K562 (cell line): ENCODE data around the gene CLDN2. TPM values are rescaled to one million over a fixed set of nuclear protein-coding genes. Genes with fewer than 3 reads are reported as not detected.

Experiments
- ATAC-seq: fragments of 200-7000 bp; cut with Tn5 transposase; 3 replicates; pipeline ENCODE4 v1.9.1; 2020; ENCODE audit warnings: moderate library complexity
- BruUV-seq: library from RNA; stranded (reverse); fragments of 400-500 nt; replicated peaks from 2 replicates; lab custom pipeline; 2021; lab: Mats Ljungman, UMichigan
- CTCF ChIA-PET: fragments of 300-600 bp; formaldehyde crosslinking; extraction: SDS; loops from one replicate; lab custom pipeline; 2021; ENCODE audit warnings: low intra/inter-chr PET ratio; lab: Yijun Ruan, JAX
- POLR2A ChIA-PET: fragments of 300-600, 350-650 bp; sonication (Branson Sonifier 250); formaldehyde crosslinking; extraction: SDS; loops from one replicate; lab custom pipeline; 2021; ENCODE audit warnings: antibody characterized with exemption, inconsistent platforms; lab: Yijun Ruan, JAX
- DNase-seq, 4 experiments: peaks; one replicate each; pipeline versions ENCODE4 v3.0.0 to v3.0.0-alpha.2; 2011 to 2018; ENCODE audit warnings: low spot score in 3 of 4, mixed read lengths in 3 of 4; ENCODE audit errors: extremely low read depth in 1 of 4
- FAIRE-seq: peaks from 2 replicates; lab custom pipeline; 2011; peaks lifted over from hg19 to GRCh38; lab: Jason Lieb, UNC
- H2AFZ ChIP-seq: 2 replicates; pipeline ENCODE4 v1.6.0; 2011; ENCODE audit warnings: low read depth, low read length, control low read depth, inconsistent platforms
- H3K27ac ChIP-seq: fragments of 200-600 bp; 3 replicates; pipeline ENCODE4 v1.8.0; 2011; ENCODE audit warnings: low read depth, mild to moderate bottlenecking, control low read depth, inconsistent platforms, low read length, moderate library complexity, mixed read lengths; ENCODE audit errors: extremely low read depth
- H3K27me3 ChIP-seq, 2 experiments: fragments of 300-600 bp in 1 of 2; 2 replicates in 1 of 2; 3 replicates in 1 of 2; pipeline versions ENCODE4 v1.6.0 to v1.8.0; 2011; ENCODE audit warnings: inconsistent platforms in 2 of 2, low read length in 2 of 2, mild to moderate bottlenecking in 1 of 2, mixed read lengths in 1 of 2, moderate library complexity in 1 of 2; ENCODE audit not compliant: control insufficient read depth in 2 of 2, insufficient read depth in 2 of 2
- H3K36me3 ChIP-seq: fragments of 300-600 bp; 3 replicates; pipeline ENCODE4 v1.8.0; 2011; ENCODE audit warnings: mild to moderate bottlenecking, low read length, inconsistent platforms; ENCODE audit not compliant: control insufficient read depth, insufficient read depth
- H3K4me1 ChIP-seq, 2 experiments: fragments of 200-600 bp in 1 of 2; replicated peaks in 1 of 2; 2 replicates in 1 of 2; 3 replicates in 1 of 2; pipeline versions ENCODE4 v1.5.1 to v1.8.0; 2011; ENCODE audit warnings: inconsistent platforms in 2 of 2, low read length in 2 of 2, mild to moderate bottlenecking in 1 of 2, mixed read lengths in 1 of 2, moderate library complexity in 1 of 2; ENCODE audit not compliant: control insufficient read depth in 2 of 2, insufficient read depth in 2 of 2
- H3K4me2 ChIP-seq: 2 replicates; pipeline ENCODE4 v1.6.1; 2011; ENCODE audit warnings: low read length, control low read depth, inconsistent platforms, mixed read lengths; ENCODE audit not compliant: insufficient read depth
- H3K4me3 ChIP-seq: fragments of 200-600 bp; sonication (generic), shearing (Covaris generic); 2 replicates; pipeline ENCODE4 v1.5.1; 2016; ENCODE audit warnings: control low read depth, inconsistent platforms
- H3K79me2 ChIP-seq: fragments of 200-600 bp; 3 replicates; pipeline ENCODE4 v1.8.0; 2011; ENCODE audit warnings: low read length, inconsistent platforms; ENCODE audit not compliant: control insufficient read depth, insufficient read depth
- H3K9ac ChIP-seq, 2 experiments: 2 replicates each; pipeline versions ENCODE4 v1.6.0 to v1.6.1; 2011; ENCODE audit warnings: low read depth in 2 of 2, low read length in 2 of 2, control low read depth in 1 of 2, inconsistent platforms in 1 of 2, mild to moderate bottlenecking in 1 of 2, mixed read lengths in 1 of 2; ENCODE audit not compliant: insufficient read depth in 1 of 2
- H3K9me1 ChIP-seq: one replicate; pipeline ENCODE4 v1.6.0; 2011; ENCODE audit warnings: inconsistent platforms, mild to moderate bottlenecking, low read length, moderate library complexity; ENCODE audit not compliant: control insufficient read depth, insufficient read depth
- H3K9me3 ChIP-seq: replicated peaks from 2 replicates; pipeline ENCODE4 v1.5.1; 2011; ENCODE audit warnings: low read depth, low read length, inconsistent platforms; ENCODE audit not compliant: control insufficient read depth, insufficient read depth
- H4K20me1 ChIP-seq: replicated peaks from 2 replicates; pipeline ENCODE4 v1.6.1; 2011; ENCODE audit warnings: low read length, inconsistent platforms, mixed read lengths; ENCODE audit not compliant: control insufficient read depth, insufficient read depth
- CREM ChIP-seq: IDR thresholded peaks from 2 replicates; pipeline ENCODE4 v1.6.1; 2014; ENCODE audit warnings: antibody characterized with exemption, low read depth
- DNMT1 ChIP-seq: fragments of 450-650 bp; IDR thresholded peaks from 2 replicates; pipeline ENCODE4 v1.6.1; 2016; ENCODE audit warnings: antibody characterized with exemption, mild to moderate bottlenecking
- HNRNPH1 ChIP-seq: fragments of 200-400 bp; formaldehyde crosslinking; optimal IDR thresholded peaks from 2 replicates; pipeline ENCODE3; 2017; ENCODE audit warnings: low read depth, mild to moderate bottlenecking, low read length, moderate library complexity
- KLF10 ChIP-seq: fragments of 250-450 bp; sonication (Bioruptor Pico); IDR thresholded peaks from 2 replicates; pipeline ENCODE4 v1.6.1; 2021; ENCODE audit warnings: matching md5 sums
- LCOR ChIP-seq: sonication (generic); formaldehyde crosslinking; IDR thresholded peaks from 2 replicates; pipeline ENCODE4 v1.8.0; 2022; ENCODE audit warnings: mild to moderate bottlenecking, missing genetic modification reagents
- NCOA6 ChIP-seq: fragments of 450-650 bp; IDR thresholded peaks from 2 replicates; pipeline ENCODE4 v1.6.1; 2017; ENCODE audit warnings: mild to moderate bottlenecking
- NCOR1 ChIP-seq: fragments of 450-650 bp; IDR thresholded peaks from 2 replicates; pipeline ENCODE4 v1.6.1; 2016; ENCODE audit warnings: mild to moderate bottlenecking, moderate library complexity
- PHB2 ChIP-seq: fragments of 450-650 bp; IDR thresholded peaks from 2 replicates; pipeline ENCODE4 v1.6.1; 2017; ENCODE audit warnings: low read depth
- RFX1 ChIP-seq: fragments of 450-650 bp; IDR thresholded peaks from 2 replicates; pipeline ENCODE4 v1.6.1; 2016; ENCODE audit warnings: mild to moderate bottlenecking, moderate library complexity
- TAF1 ChIP-seq: IDR thresholded peaks from 2 replicates; pipeline ENCODE4 v1.6.1; 2011; ENCODE audit warnings: mild to moderate bottlenecking, low read length, moderate library complexity; ENCODE audit not compliant: insufficient read depth, control insufficient read depth, severe bottlenecking; ENCODE audit errors: extremely low read depth
- TEAD1 ChIP-seq, 2 experiments: fragments of 450-650 bp in 1 of 2; sonication (generic) in 1 of 2; formaldehyde crosslinking; IDR thresholded peaks; 2 replicates each; pipeline versions ENCODE4 v1.4.0 to v1.8.0; 2020 to 2022; ENCODE audit warnings: mild to moderate bottlenecking in 2 of 2, missing genetic modification reagents in 1 of 2
- ZKSCAN8 ChIP-seq: fragments of 200-800 bp; sonication (Bioruptor generic); IDR thresholded peaks from 2 replicates; pipeline ENCODE4 v1.6.1; 2016; ENCODE audit warnings: missing genetic modification characterization, missing compliant biosample characterization
- ZNF282 ChIP-seq: sonication (generic); formaldehyde crosslinking; IDR thresholded peaks from 2 replicates; pipeline ENCODE4 v1.8.1; 2023; ENCODE audit warnings: missing genetic modification reagents
- ZNF347 ChIP-seq: fragments of 450-650 bp; formaldehyde crosslinking; IDR thresholded peaks from 2 replicates; pipeline ENCODE4 v1.4.0; 2020; ENCODE audit warnings: low read depth, mild to moderate bottlenecking, moderate library complexity
- ZNF740 ChIP-seq, 3 experiments: fragments of 200-800 bp in 1 of 3; sonication (Bioruptor generic) in 1 of 3; sonication (generic) in 1 of 3; formaldehyde crosslinking in 1 of 3; IDR thresholded peaks; 2 replicates each; pipeline versions ENCODE4 v1.6.1 to v1.8.0; 2016 to 2022; ENCODE audit warnings: mild to moderate bottlenecking in 2 of 3, missing compliant biosample characterization in 2 of 3, missing genetic modification characterization in 2 of 3, missing genetic modification reagents in 1 of 3
- WGBS: fragments of 100-300 bp; shearing (Covaris generic); methylation state at CpG from one replicate; pipeline ENCODE4 v1.1.6; 2016; ENCODE audit warnings: low coverage, mixed read lengths; ENCODE audit not compliant: insufficient coverage; ENCODE audit errors: missing lambda C conversion rate; 5-methylcytosine and 5-hydroxymethylcytosine counted together
- in situ Hi-C: fragments of 300-500 bp; cut with MboI; formaldehyde crosslinking; loops from 4 replicates; pipeline ENCODE4 v1.15.0; 2018; ENCODE audit warnings: inconsistent platforms, mixed read lengths
- intact Hi-C: fragments of 100-400 bp; cut with micrococcal nuclease; formaldehyde crosslinking; loops from 2 replicates; pipeline ENCODE4 v1.14.2; 2022
- polyA plus RNA-seq, 8 experiments: library from polyadenylated mRNA; depleted of rRNA in 4 of 8; stranded (reverse) in 5 of 8; unstranded in 3 of 8; fragments of >200 nt; fragmentation: Nextera tagmentation in 2 of 8; fragmentation: Illumina TruSeq in 1 of 8; extraction: Ambion mirVana in 2 of 8; extraction: Trizol in 1 of 8; gene quantifications; 2 replicates each; pipeline versions ENCODE4 v1.2.1 to v1.2.3, GENCODE V29; 2011 to 2014; ENCODE audit warnings: inconsistent platforms in 1 of 8, missing spikeins in 1 of 8
- total RNA-seq, 7 experiments: library from RNA; depleted of rRNA in 6 of 7; stranded (reverse); fragments of >200 nt in 6 of 7; fragmentation: Illumina TruSeq in 2 of 7; extraction: Trizol in 2 of 7; gene quantifications; 2 replicates each; pipeline versions ENCODE4 v1.2.1 to v1.2.3, GENCODE V29; 2011 to 2021; ENCODE audit warnings: low replicate concordance in 1 of 7

Gene CLDN2
- total and polyA plus RNA-seq, 9 of the 15 experiments (the other 6 are each of a cell fraction or from before 2014, with no cell fraction given), result not detected

- Histone ChIP-seq H3K36me3 (no peaks in the 10 kb centered on the region), H3K27me3 (no peaks in the 10 kb centered on the region; a peak in 1 of 5 replicates), H3K4me3 (no peak within 1 kb of the TSS)
- CTCF ChIA-PET, result no interaction called here
- TF ChIP-seq RFX1 (no peak), ZKSCAN8 (CRISPR knock-in tag) (no peak), CREM (no peak), ZNF282 (CRISPR knock-in tag) (no peak), LCOR (CRISPR knock-in tag) (no peak), NCOA6 (no peak), KLF10 (CRISPR knock-in tag) (no peak), HNRNPH1 (no peak), TAF1 (no peak), TEAD1 (CRISPR knock-in tag; IDR thresholded peaks at IDR 0.05) (no peak), PHB2 (no peak), NCOR1 (no peak), DNMT1 (no peak), ZNF347 (no peak), ZNF740 (CRISPR knock-in tag; IDR thresholded peaks at IDR 0.05) (no peak), ZNF740 (tag; IDR thresholded peaks at IDR 0.05) (no peak)
- TF ChIP-seq, all 486 proteins: peak for 0
- no peak within 1 kb of the TSS for H3K9ac ChIP-seq
- H2AFZ ChIP-seq, result no peak within 1 kb of the TSS
- ATAC-seq (no peak), FAIRE-seq (no peak), DNase-seq (no peak)
- no peaks in the 10 kb centered on the region for H3K79me2 ChIP-seq
- no peaks in the 10 kb centered on the region for H3K9me3 ChIP-seq
- H3K27ac ChIP-seq, result no peak within 1 kb of the TSS
- POLR2A ChIA-PET, result no interaction called here
- 0% methylated on average over 1 of the region's 1 CpG for WGBS
- no peaks in the 10 kb centered on the region for H4K20me1 ChIP-seq
- in situ Hi-C loops, result no loop called here
- no peaks in the 10 kb centered on the region for H3K4me1 ChIP-seq
- intact Hi-C loops, result no loop called here
- no TSS peak for BruUV-seq
- no peaks in the 10 kb centered on the region for H3K9me1 ChIP-seq
- H3K4me2 ChIP-seq, result no peak within 1 kb of the TSS
Observed at GRCh38 chrX:106903291-106903824, 16.8 kb upstream of the CLDN2 start, which contains the start of gene RIPPLY1. Gene RIPPLY1 (minus strand): TSS chrX:106903341. CDS start chrX:106903287, 54 bp downstream.
